Endothelial cell of umbilical vein (primary cell): Measurements from ENCODE around the gene CUX1. TPM values are rescaled to one million over a fixed set of nuclear protein-coding genes. Genes with fewer than 3 reads are reported as not detected.

Experiments used
- BruUV-seq: library from RNA; stranded (reverse); fragments of 400-500 nt; replicated peaks from 2 replicates; lab custom pipeline; 2021; lab: Mats Ljungman, UMichigan
- CTCF ChIA-PET: fragments of 300-600, 350-600 bp; sonication (Branson Sonifier 250); formaldehyde crosslinking; loops from one replicate; lab custom pipeline; 2021; ENCODE audit warnings: antibody characterized with exemption, inconsistent platforms; lab: Charles Lee
- POLR2A ChIA-PET: fragments of 300-600, 350-600 bp; sonication (Branson Sonifier 250); formaldehyde crosslinking; loops from one replicate; lab custom pipeline; 2021; ENCODE audit warnings: antibody characterized with exemption, inconsistent platforms; lab: Charles Lee
- DNase-seq: peaks from one replicate; pipeline ENCODE4 v3.0.0-alpha.2; 2011; ENCODE audit warnings: low read depth, low spot score
- FAIRE-seq: peaks from 2 replicates; lab custom pipeline; 2011; peaks lifted over from hg19 to GRCh38; lab: Jason Lieb, UNC
- H2AFZ ChIP-seq: 2 replicates; pipeline ENCODE4 v1.6.0; 2012; ENCODE audit warnings: low read depth, low read length, control low read depth, inconsistent platforms
- H3K27ac ChIP-seq: 2 replicates; pipeline ENCODE4 v1.5.1; 2011; ENCODE audit warnings: low read depth, mild to moderate bottlenecking, control low read depth, low read length, moderate library complexity; ENCODE audit not compliant: insufficient read depth
- H3K27me3 ChIP-seq, 2 experiments: 2 replicates each; pipeline versions ENCODE4 v1.6.0 to v1.6.1; 2011; ENCODE audit warnings: low read length in 2 of 2, mixed read lengths in 1 of 2; ENCODE audit not compliant: control insufficient read depth in 2 of 2, insufficient read depth in 2 of 2
- H3K36me3 ChIP-seq, 2 experiments: 2 replicates in 1 of 2; 3 replicates in 1 of 2; pipeline ENCODE4 v1.5.1; 2011; ENCODE audit warnings: low read length in 2 of 2, mild to moderate bottlenecking in 1 of 2, moderate library complexity in 1 of 2; ENCODE audit not compliant: control insufficient read depth in 2 of 2, insufficient read depth in 2 of 2; ENCODE audit errors: extremely low read depth in 1 of 2
- H3K4me1 ChIP-seq: 3 replicates; pipeline ENCODE4 v1.5.1; 2011; ENCODE audit warnings: mild to moderate bottlenecking, low read length; ENCODE audit not compliant: control insufficient read depth, insufficient read depth; ENCODE audit errors: extremely low read depth
- H3K4me2 ChIP-seq: 2 replicates; pipeline ENCODE4 v1.6.1; 2011; ENCODE audit warnings: low read length, control low read depth, mixed read lengths; ENCODE audit not compliant: insufficient read depth
- H3K4me3 ChIP-seq, 3 experiments: fragments of 200-600 bp in 1 of 3; sonication (generic), shearing (Covaris generic) in 1 of 3; replicated peaks in 1 of 3; 2 replicates each; pipeline ENCODE4 v1.5.1; 2011 to 2016; ENCODE audit warnings: control low read depth in 3 of 3, low read length in 3 of 3, mild to moderate bottlenecking in 2 of 3, inconsistent platforms in 1 of 3, low read depth in 1 of 3, moderate library complexity in 1 of 3; ENCODE audit not compliant: insufficient read depth in 1 of 3
- H3K79me2 ChIP-seq: 2 replicates; pipeline ENCODE4 v1.6.0; 2012; ENCODE audit warnings: low read length, inconsistent platforms; ENCODE audit not compliant: control insufficient read depth, insufficient read depth
- H3K9ac ChIP-seq: replicated peaks from 2 replicates; pipeline ENCODE3; 2011; ENCODE audit warnings: low read length, control low read depth; ENCODE audit not compliant: insufficient read depth; ENCODE audit errors: extremely low read depth
- H3K9me1 ChIP-seq: replicated peaks from 3 replicates; pipeline ENCODE4 v1.6.0; 2011; ENCODE audit warnings: mild to moderate bottlenecking, low read length; ENCODE audit not compliant: control insufficient read depth, insufficient read depth; ENCODE audit errors: extremely low read depth
- H3K9me3 ChIP-seq: replicated peaks from 2 replicates; pipeline ENCODE4 v1.5.1; 2012; ENCODE audit warnings: low read length, inconsistent platforms; ENCODE audit not compliant: control insufficient read depth, insufficient read depth
- H4K20me1 ChIP-seq: replicated peaks from 2 replicates; pipeline ENCODE3; 2011; ENCODE audit warnings: mild to moderate bottlenecking, low read length; ENCODE audit not compliant: control insufficient read depth, insufficient read depth; ENCODE audit errors: extremely low read depth
- EZH2 ChIP-seq: IDR thresholded peaks from 2 replicates; pipeline ENCODE4 v1.6.1; 2012; ENCODE audit warnings: borderline replicate concordance, low read depth, mild to moderate bottlenecking, moderate library complexity, low read length, inconsistent platforms; ENCODE audit not compliant: severe bottlenecking
- FOS ChIP-seq: IDR thresholded peaks from 2 replicates; pipeline ENCODE4 v1.6.1; 2011; ENCODE audit warnings: mild to moderate bottlenecking, low read length, moderate library complexity, borderline replicate concordance; ENCODE audit not compliant: insufficient read depth
- MYC ChIP-seq: IDR thresholded peaks from one replicate; pipeline ENCODE4 v1.6.1; 2011; ENCODE audit warnings: mild to moderate bottlenecking, low read depth, low read length
- POLR2A ChIP-seq: IDR thresholded peaks from 2 replicates; pipeline ENCODE4 v1.6.1; 2012; ENCODE audit warnings: low read depth, mild to moderate bottlenecking, control low read depth, low read length
- POLR2AphosphoS5 ChIP-seq: IDR thresholded peaks from 2 replicates; pipeline ENCODE4 v1.6.1; 2012; ENCODE audit warnings: low read depth, mild to moderate bottlenecking, control low read depth, low read length, moderate library complexity; ENCODE audit not compliant: insufficient read depth
- dilution Hi-C: fragments of 300-500 bp; cut with MboI; formaldehyde crosslinking; loops from one replicate; pipeline ENCODE4 v1.15.0; 2019; ENCODE audit warnings: low sequenced_read_pairs; ENCODE audit not compliant: extremely low pct_ligation_motif_present
- intact Hi-C: fragments of 100-400 bp; cut with micrococcal nuclease; formaldehyde crosslinking; loops from one replicate; pipeline ENCODE4 v1.10.0; 2022
- polyA plus RNA-seq, 4 experiments: library from polyadenylated mRNA; depleted of rRNA in 3 of 4; stranded (reverse) in 3 of 4; unstranded in 1 of 4; fragments of >200 nt; gene quantifications; 2 replicates each; pipeline versions ENCODE4 v1.2.1 to v1.2.3, GENCODE V29; 2011 to 2012; ENCODE audit warnings: missing spikeins in 1 of 4
- total RNA-seq: library from RNA; stranded (reverse); gene quantifications from 2 replicates; pipeline ENCODE4 v1.2.3, GENCODE V29; 2021

Gene CUX1
- total and polyA plus RNA-seq, 2 donors (not counting 3 experiments of a cell fraction or from before 2014, with no cell fraction given), result 13.8 to 49.8 TPM

DNA sequence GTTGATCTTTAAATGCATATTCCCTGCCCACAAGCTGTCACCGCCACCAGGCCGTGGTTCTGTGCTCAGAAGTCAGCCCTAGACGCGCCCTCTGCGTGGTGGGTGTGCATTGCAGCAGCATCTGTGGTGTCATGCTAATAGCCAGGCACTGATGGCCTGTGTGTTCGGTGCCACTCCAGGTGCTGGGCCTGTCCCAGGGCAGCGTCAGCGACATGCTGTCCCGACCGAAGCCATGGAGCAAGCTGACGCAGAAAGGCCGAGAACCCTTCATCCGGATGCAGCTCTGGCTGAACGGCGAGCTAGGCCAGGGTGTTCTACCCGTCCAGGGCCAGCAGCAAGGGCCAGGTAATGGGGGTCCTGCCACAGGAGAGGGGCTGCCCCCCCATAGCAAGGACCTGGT lies 386.8 kb downstream of the CUX1 start:
- dilution Hi-C loops (no loop called here), intact Hi-C loops (no loop called here)
- no peaks in the 10 kb centered on the region for H3K9me1 ChIP-seq
- H3K4me1 ChIP-seq, result no peaks in the 10 kb centered on the region
- no peaks in the 10 kb centered on the region for H3K79me2 ChIP-seq
- H2AFZ ChIP-seq, result no peak overlapping the region
- no peaks in the 10 kb centered on the region for H4K20me1 ChIP-seq
- no peak overlapping the region for H3K4me3 ChIP-seq
- H3K27ac ChIP-seq, result no peak overlapping the region
- H3K9me3 ChIP-seq, result no peaks in the 10 kb centered on the region
- TF ChIP-seq MYC (no peak), EZH2 (no peak), POLR2AphosphoS5 (no peak)
- H3K9ac ChIP-seq, result no peak overlapping the region
- no peak for FAIRE-seq
- no peak overlapping the region for H3K4me2 ChIP-seq
- DNase-seq, result no peak
- no peaks in the 10 kb centered on the region for H3K27me3 ChIP-seq
- peaks cover 0 to 23% of the 10 kb centered on the region in 2 experiments for H3K36me3 ChIP-seq
- POLR2A ChIA-PET, result no interaction called here
- CTCF ChIA-PET, result no interaction called here
- BruUV-seq, result no TSS peak

DNA sequence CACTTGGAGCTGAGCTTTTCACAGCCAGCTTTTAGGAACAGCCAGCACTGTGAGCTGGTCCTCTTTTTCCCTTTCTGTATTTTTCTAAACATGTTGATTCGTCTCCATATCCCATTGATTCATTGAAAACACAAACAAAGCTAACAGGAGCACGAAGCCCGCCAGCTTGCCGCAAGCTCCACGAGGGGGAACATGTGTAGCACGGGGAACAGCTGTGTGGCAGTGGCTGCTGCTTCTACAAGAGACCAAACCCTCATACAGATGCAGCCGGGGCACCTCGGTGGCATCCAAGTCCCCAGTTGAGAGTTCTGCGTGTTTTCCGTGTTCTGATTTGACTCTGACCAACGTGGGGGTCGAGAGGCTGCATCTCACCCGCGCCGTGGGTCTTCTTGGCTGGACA lies 388.5 kb downstream of the CUX1 start:
- BruUV-seq, result no TSS peak
- no peaks in the 10 kb centered on the region for H3K9me3 ChIP-seq
- H2AFZ ChIP-seq, result no peak overlapping the region
- CTCF ChIA-PET, result interaction anchor here (1.0 kb wide), 1 partner anchor 603 kb away, joined by 3 read pairs; no protein-coding TSS in a partner anchor
- dilution Hi-C loops (no loop called here), intact Hi-C loops (no loop called here)
- H3K4me3 ChIP-seq, result no peak overlapping the region
- H3K36me3 ChIP-seq, result peaks cover 0 to 23% of the 10 kb centered on the region in 2 experiments
- no peak for FAIRE-seq
- no peak overlapping the region for H3K27ac ChIP-seq
- H3K4me1 ChIP-seq, result no peaks in the 10 kb centered on the region
- TF ChIP-seq POLR2A (no peak), FOS (no peak), EZH2 (no peak)
- H3K79me2 ChIP-seq, result no peaks in the 10 kb centered on the region
- no peaks in the 10 kb centered on the region for H3K27me3 ChIP-seq
- H4K20me1 ChIP-seq, result no peaks in the 10 kb centered on the region
- no peaks in the 10 kb centered on the region for H3K9me1 ChIP-seq
- H3K9ac ChIP-seq, result no peak overlapping the region
- H3K4me2 ChIP-seq, result no peak overlapping the region
- no peak for DNase-seq
- POLR2A ChIA-PET, result no interaction called here
